Activated CD8-positive, alpha-beta T cell treated with anti-CD3 and anti-CD28 coated beads for 36 hours (primary cell): Measurements from ENCODE around the gene ADD3. TPM values are rescaled to one million over a fixed set of nuclear protein-coding genes. Genes with fewer than 3 reads are reported as not detected.
"Not testable (repeated sequence)": the region's sequence is repeated elsewhere in the genome, so short reads cannot be mapped to it uniquely, and the experiment has no call there.

Experiments used
- ATAC-seq: fragments of 200-7000 bp; cut with Tn5 transposase; one replicate; pipeline ENCODE4 v1.10.0; 2021; ENCODE audit warnings: mild to moderate bottlenecking, moderate library complexity
- CTCF ChIA-PET: fragments of 350-600 bp; sonication (Branson Sonifier 250); formaldehyde crosslinking; loops from one replicate; lab custom pipeline; 2021; ENCODE audit warnings: antibody characterized with exemption; lab: Charles Lee
- POLR2A ChIA-PET: fragments of 350-600 bp; sonication (Branson Sonifier 250); formaldehyde crosslinking; loops from one replicate; lab custom pipeline; 2021; ENCODE audit warnings: antibody characterized with exemption; lab: Charles Lee
- DNase-seq: peaks from one replicate; pipeline ENCODE4 v3.0.0-alpha.2; 2020
- H3K27ac Mint-ChIP-seq: one replicate; pipeline ENCODE4 v1.8.0; 2021; ENCODE audit warnings: mild to moderate bottlenecking, mixed read lengths
- H3K27me3 Mint-ChIP-seq: one replicate; pipeline ENCODE4 v1.8.0; 2021; ENCODE audit warnings: mixed read lengths
- H3K36me3 Mint-ChIP-seq: one replicate; pipeline ENCODE4 v1.8.0; 2021; ENCODE audit warnings: low read depth, mixed read lengths
- H3K4me1 Mint-ChIP-seq: one replicate; pipeline ENCODE4 v1.8.0; 2021; ENCODE audit warnings: low read depth, mixed read lengths
- H3K4me3 Mint-ChIP-seq: one replicate; pipeline ENCODE4 v1.8.0; 2021; ENCODE audit warnings: mild to moderate bottlenecking, moderate library complexity, mixed read lengths
- H3K9me3 Mint-ChIP-seq: one replicate; pipeline ENCODE4 v1.8.0; 2021; ENCODE audit warnings: mixed read lengths
- CTCF ChIP-seq: fragments of 200-600 bp; IDR thresholded peaks from one replicate; pipeline ENCODE4 v1.8.0; 2022; ENCODE audit warnings: antibody characterized with exemption, mild to moderate bottlenecking
- intact Hi-C: fragments of 100-400 bp; cut with micrococcal nuclease; formaldehyde crosslinking; loops from one replicate; pipeline ENCODE4 v1.10.0; 2022
- total RNA-seq, 2 experiments: library from RNA; stranded (reverse); gene quantifications; one replicate each; pipeline ENCODE4 v1.2.3, GENCODE V29; 2021

ADD3 gene
- total RNA-seq, 2 experiments from 2014 or later = 66.8 to 77.0 TPM

GRCh38 chr10:110113670-110114337, 106.0 kb downstream of the ADD3 start:
- peaks cover 12% of the 10 kb centered on the region for H3K4me1 Mint-ChIP-seq
- no peaks in the 10 kb centered on the region for H3K9me3 Mint-ChIP-seq
- no peak overlapping the region for H3K27ac Mint-ChIP-seq
- no peaks in the 10 kb centered on the region for H3K27me3 Mint-ChIP-seq
- CTCF ChIA-PET = no interaction called here
- DNase-seq = no peak
- TF ChIP-seq CTCF = no peak
- no peak overlapping the region for H3K4me3 Mint-ChIP-seq
- intact Hi-C loops = no loop called here
- H3K36me3 Mint-ChIP-seq = peaks cover 32% of the 10 kb centered on the region
- POLR2A ChIA-PET = no interaction called here
- no peak for ATAC-seq

- H3K4me3 Mint-ChIP-seq, H3K9me3 Mint-ChIP-seq, H3K27ac Mint-ChIP-seq, H3K27me3 Mint-ChIP-seq, intact Hi-C loops, ATAC-seq, DNase-seq: not testable (repeated sequence)
- peaks cover 12% of the 10 kb centered on the region for H3K4me1 Mint-ChIP-seq
- CTCF ChIA-PET = interaction anchor here (2.1 kb wide), 1 partner anchor 230 kb away, joined by 7 read pairs; no protein-coding TSS in a partner anchor
- H3K36me3 Mint-ChIP-seq = peaks cover 38% of the 10 kb centered on the region
- POLR2A ChIA-PET = interaction anchor here (0.7 kb wide), 1 partner anchor 43 kb away, joined by 3 read pairs; no protein-coding TSS in a partner anchor
Measured at GRCh38 chr10:110114668-110115067, 106.9 kb downstream of the ADD3 start.

- H3K4me3 Mint-ChIP-seq = no peak overlapping the region
- TF ChIP-seq CTCF = no peak
- H3K36me3 Mint-ChIP-seq = peaks cover 37% of the 10 kb centered on the region
- no peaks in the 10 kb centered on the region for H3K9me3 Mint-ChIP-seq
- intact Hi-C loops = no loop called here
- ATAC-seq (no peak), DNase-seq (no peak)
- peaks cover 5% of the 10 kb centered on the region for H3K4me1 Mint-ChIP-seq
- no peaks in the 10 kb centered on the region for H3K27me3 Mint-ChIP-seq
- POLR2A ChIA-PET = no interaction called here
- peak overlapping the region; percentile 39 for H3K27ac Mint-ChIP-seq
- CTCF ChIA-PET = interaction anchor here (0.7 to 2.1 kb wide), 6 partner anchors 11 to 231 kb away, joined by 3 to 7 read pairs (median 3); no protein-coding TSS in a partner anchor
Measured at GRCh38 chr10:110115784-110116520, 108.2 kb downstream of the ADD3 start.

GRCh38 chr10:110118891-110119621, 111.3 kb downstream of the ADD3 start:
- no peak overlapping the region for H3K4me3 Mint-ChIP-seq
- CTCF ChIA-PET = interaction anchor here (0.8 to 2.6 kb wide), 7 partner anchors 11 to 235 kb away, joined by 3 to 11 read pairs (median 7); partner anchors contain the start of gene MXI1

More at GRCh38 chr10:110118891-110119621, 111.3 kb downstream of the ADD3 start:
- Mint-ChIP-seq H3K4me1 (peaks cover 5% of the 10 kb centered on the region), H3K27me3 (no peaks in the 10 kb centered on the region), H3K27ac (peak overlapping the region; percentile 29), H3K36me3 (peaks cover 41% of the 10 kb centered on the region), H3K9me3 (no peaks in the 10 kb centered on the region)
- POLR2A ChIA-PET = no interaction called here
- DNase-seq (no peak), ATAC-seq (no peak)
- intact Hi-C loops = no loop called here
- no peak for TF ChIP-seq CTCF
